Breast epithelium (tissue), 4 donors: ENCODE data around the gene GPBAR1. TPM values are rescaled to one million over a fixed set of nuclear protein-coding genes. Genes with fewer than 3 reads are reported as not detected.
"Not testable (repeated sequence)": the region's sequence is repeated elsewhere in the genome, so short reads cannot be mapped to it uniquely, and the experiment has no call there.

Experiments
- DNase-seq, 2 donors: peaks; one replicate each; pipeline ENCODE4 v3.0.0-alpha.2; 2019; ENCODE audit warnings: low spot score in 2 of 2
- H3K27ac ChIP-seq, 2 donors: fragments of 200-600 bp; sonication (generic) in 1 of 2; one replicate each; pipeline ENCODE4 v1.5.1; 2016 to 2019; ENCODE audit warnings: mild to moderate bottlenecking in 1 of 2
- H3K27me3 ChIP-seq, 2 donors: fragments of 200-600 bp; sonication (generic) in 1 of 2; one replicate each; pipeline versions ENCODE4 v1.5.1 to v1.6.0; 2017 to 2019; ENCODE audit warnings: control low read depth in 1 of 2, mild to moderate bottlenecking in 1 of 2
- H3K36me3 ChIP-seq: fragments of 200-600 bp; one replicate; pipeline ENCODE4 v1.5.1; 2019
- H3K4me1 ChIP-seq, 2 donors: fragments of 200-600 bp; sonication (generic); one replicate each; pipeline ENCODE4 v1.5.1; 2016 to 2019; ENCODE audit warnings: control low read depth in 1 of 2
- H3K4me3 ChIP-seq, 3 donors: fragments of 200-600 bp; sonication (generic); 1 replicate in 2 of 3; 2 replicates in 1 of 3; pipeline ENCODE4 v1.5.1; 2016 to 2019; ENCODE audit warnings: mild to moderate bottlenecking in 3 of 3, moderate library complexity in 2 of 3
- H3K9me3 ChIP-seq, 2 donors: fragments of 200-600 bp; sonication (generic) in 1 of 2; one replicate each; pipeline ENCODE4 v1.5.1; 2016 to 2019; ENCODE audit warnings: control low read depth in 1 of 2
- CTCF ChIP-seq, 3 donors: fragments of 450-650 bp; IDR thresholded peaks; one replicate each; pipeline ENCODE4 v1.5.1; 2016 to 2017; ENCODE audit warnings: antibody characterized with exemption in 3 of 3, mild to moderate bottlenecking in 3 of 3, moderate library complexity in 3 of 3
- POLR2A ChIP-seq: fragments of 450-650 bp; IDR thresholded peaks from one replicate; pipeline ENCODE4 v1.6.1; 2016; ENCODE audit warnings: antibody characterized with exemption, mild to moderate bottlenecking, moderate library complexity
- POLR2AphosphoS5 ChIP-seq, 3 donors: sonication (generic); formaldehyde crosslinking; IDR thresholded peaks; one replicate each; pipeline ENCODE4 v1.6.1; 2017; ENCODE audit warnings: antibody characterized with exemption in 3 of 3
- intact Hi-C: fragments of 100-400 bp; cut with DNase I; formaldehyde crosslinking; loops from one replicate; pipeline ENCODE4 v1.15.1; 2023; ENCODE audit warnings: low total_unique reads
- total RNA-seq, 3 donors: library from RNA; depleted of rRNA; stranded (reverse); fragments of >200 nt; gene quantifications; one replicate each; pipeline ENCODE4 v1.1.0, GENCODE V29; 2016

The GPBAR1 gene
- total RNA-seq, 3 donors from 2014 or later = 5.2 to 22.2 (median 8.5) TPM

DNA sequence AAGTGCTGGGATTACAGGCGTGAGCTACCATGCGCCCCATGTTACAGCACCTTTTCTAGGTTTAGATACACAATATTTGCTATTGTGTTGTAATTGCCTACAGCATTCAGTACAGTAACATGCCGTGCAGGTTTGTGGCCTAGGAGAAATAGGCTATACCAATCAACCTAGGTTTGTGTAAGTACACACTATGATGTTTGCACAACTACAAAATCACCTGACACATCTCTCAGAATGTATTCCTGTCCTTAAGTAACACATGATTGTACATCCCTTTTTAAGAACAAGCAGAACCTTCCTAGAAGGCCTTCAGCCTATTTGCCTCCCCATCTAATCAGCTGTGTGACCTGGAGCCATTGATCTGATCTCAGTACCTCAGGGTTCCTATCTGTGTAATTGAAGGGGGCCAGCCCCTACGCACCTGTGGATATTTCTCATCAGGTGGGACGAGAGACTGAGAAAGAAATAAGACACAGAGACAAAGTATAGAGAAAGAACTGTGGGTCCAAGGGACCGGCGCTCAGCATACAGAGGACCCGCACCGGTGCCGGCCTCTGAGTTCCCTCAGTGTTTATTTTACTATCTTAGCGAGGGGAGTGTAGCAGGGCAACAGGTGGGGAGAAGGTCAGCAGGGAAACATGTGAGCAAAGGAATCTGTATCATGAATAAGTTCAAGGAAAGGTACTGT, 50.2 kb downstream of the GPBAR1 start:
- Histone ChIP-seq H3K9me3 (no peaks in the 10 kb centered on the region), H3K27me3 (no peaks in the 10 kb centered on the region), H3K4me3 (no peak overlapping the region), H3K36me3 (no peaks in the 10 kb centered on the region), H3K27ac (no peak overlapping the region), H3K4me1 (no peaks in the 10 kb centered on the region)
- no peak for DNase-seq
- intact Hi-C loops = loop anchor here (10.0 kb wide), 1 partner anchor 1906 kb away; no protein-coding TSS in a partner anchor
- no peak for TF ChIP-seq POLR2AphosphoS5 (IDR thresholded peaks at IDR 0.05)
- no peak for TF ChIP-seq CTCF (IDR thresholded peaks at IDR 0.05)
- TF ChIP-seq POLR2A = no peak

DNA sequence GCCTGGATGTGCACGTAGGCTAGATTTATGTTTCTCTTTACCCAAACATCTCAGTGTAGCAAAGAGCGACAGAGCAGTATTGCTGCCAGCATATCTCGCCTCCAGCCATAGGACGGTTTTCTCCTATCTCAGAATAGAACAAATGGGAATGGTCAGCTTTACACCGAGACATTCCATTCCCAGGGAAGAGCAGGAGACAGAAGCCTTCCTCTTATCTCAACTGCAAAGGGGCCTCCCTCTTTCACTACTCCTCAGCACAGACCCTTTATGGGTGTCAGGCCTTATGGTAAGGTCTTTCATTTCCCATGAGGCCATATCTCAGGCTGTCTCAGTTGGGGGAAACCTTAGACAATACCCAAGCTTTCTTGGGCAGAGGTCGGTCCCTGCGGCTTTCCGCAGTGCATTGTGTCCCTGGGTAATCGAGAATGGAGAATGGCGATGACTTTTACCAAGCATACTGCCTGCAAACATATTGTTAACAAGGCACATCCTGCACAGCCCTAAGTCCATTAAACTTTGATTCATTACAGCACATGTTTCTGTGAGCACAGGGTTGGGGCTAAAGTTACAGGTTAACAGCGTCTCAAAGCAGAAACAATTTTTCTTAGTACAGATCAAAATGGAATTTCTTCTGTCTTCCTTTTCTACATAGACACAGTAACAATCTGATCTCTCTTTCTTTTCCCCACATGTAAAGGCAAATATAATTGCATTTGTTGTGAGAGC, 50.9 kb downstream of the GPBAR1 start:
- DNase-seq, H3K9me3 ChIP-seq, H3K4me3 ChIP-seq, H3K27ac ChIP-seq, H3K36me3 ChIP-seq, H3K27me3 ChIP-seq, H3K4me1 ChIP-seq: not testable (repeated sequence)
- intact Hi-C loops = loop anchor here (10.0 kb wide), 1 partner anchor 1907 kb away; no protein-coding TSS in a partner anchor

DNA sequence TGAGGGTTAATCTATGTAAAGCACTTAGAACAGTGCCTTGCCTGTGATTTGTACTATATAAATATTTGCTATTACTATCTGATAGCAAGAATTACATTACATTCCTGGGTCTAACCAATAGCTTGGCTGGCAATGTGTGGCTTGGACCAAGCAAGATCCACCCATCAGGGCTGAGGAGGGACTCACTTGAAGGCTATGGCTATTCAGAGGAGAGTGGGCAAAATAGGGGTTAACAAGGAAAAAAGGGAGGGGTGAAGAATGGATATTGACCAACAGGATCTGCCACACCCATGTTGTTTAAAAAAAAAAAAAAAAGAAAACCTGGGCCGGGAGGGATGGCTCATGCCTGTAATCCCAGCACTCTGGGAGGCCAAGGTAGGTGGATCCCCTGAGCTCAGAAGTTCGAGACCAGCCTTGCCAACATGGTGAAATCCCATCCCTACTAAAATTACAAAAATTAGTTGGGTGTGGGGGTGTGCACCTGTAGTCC, 51.5 kb downstream of the GPBAR1 start:
- DNase-seq = no peak
- no peak for TF ChIP-seq POLR2AphosphoS5 (IDR thresholded peaks at IDR 0.05)
- no peak for TF ChIP-seq CTCF (IDR thresholded peaks at IDR 0.05)
- TF ChIP-seq POLR2A = no peak

GRCh38 chr2:218313356-218313755, 52.5 kb downstream of the GPBAR1 start:
- DNase-seq = no peak
- H3K4me3 ChIP-seq = no peak overlapping the region
- no peaks in the 10 kb centered on the region for H3K27me3 ChIP-seq
- no peaks in the 10 kb centered on the region for H3K4me1 ChIP-seq
- no peaks in the 10 kb centered on the region for H3K36me3 ChIP-seq
- H3K27ac ChIP-seq = no peak overlapping the region
- intact Hi-C loops = loop anchor here (10.0 kb wide), 1 partner anchor 1909 kb away; no protein-coding TSS in a partner anchor
- no peaks in the 10 kb centered on the region for H3K9me3 ChIP-seq
- TF ChIP-seq POLR2A (no peak), CTCF (IDR thresholded peaks at IDR 0.05) (no peak), POLR2AphosphoS5 (IDR thresholded peaks at IDR 0.05) (no peak)

More for the DNA sequence above, 51.5 kb downstream of the GPBAR1 start:
- intact Hi-C loops = loop anchor here (10.0 kb wide), 1 partner anchor 1908 kb away; no protein-coding TSS in a partner anchor
- no peaks in the 10 kb centered on the region for H3K9me3 ChIP-seq
- H3K4me1 ChIP-seq = no peaks in the 10 kb centered on the region
- H3K4me3 ChIP-seq = no peak overlapping the region
- H3K27ac ChIP-seq = no peak overlapping the region
- H3K27me3 ChIP-seq = no peaks in the 10 kb centered on the region
- no peaks in the 10 kb centered on the region for H3K36me3 ChIP-seq

Other genes starting within 250 kb of the GPBAR1 start
- gene RUFY4, start 191.8 kb upstream of the GPBAR1 start, total RNA-seq = 1 to 10 TPM in 1 of 3 donors, not detected in 2; 2.8 TPM
- under 1 TPM in 2 of 3 donors, not detected in 1; 0.16 to 0.33 TPM for gene CXCR2, start 135.0 kb upstream of the GPBAR1 start, total RNA-seq
- gene CXCR1, start 94.1 kb upstream of the GPBAR1 start, total RNA-seq = under 1 TPM in 1 of 3 donors, not detected in 2; 0.16 TPM
- 100 to 1,000 TPM; 212 to 336 (median 248) TPM for gene ARPC2, start 43.8 kb upstream of the GPBAR1 start, total RNA-seq
- gene AAMP, start 9.1 kb downstream of the GPBAR1 start, total RNA-seq = 100 to 1,000 TPM; 150 to 164 (median 151) TPM
- gene PNKD, start 9.5 kb downstream of the GPBAR1 start, total RNA-seq = 10 to 100 TPM; 30.2 to 48.3 (median 35.6) TPM
- gene TMBIM1, start 31.5 kb downstream of the GPBAR1 start, total RNA-seq = 100 to 1,000 TPM; 168 to 330 (median 170) TPM
- under 1 TPM in 1 of 3 donors, not detected in 2; 0.44 TPM for gene CATIP, start 95.8 kb downstream of the GPBAR1 start, total RNA-seq
- 10 to 100 TPM; 14.4 to 53.4 (median 17.9) TPM for gene SLC11A1, start 121.3 kb downstream of the GPBAR1 start, total RNA-seq
- gene CTDSP1, start 138.9 kb downstream of the GPBAR1 start, total RNA-seq = 100 to 1,000 TPM in 1 of 3 donors, 10 to 100 TPM in 2; 83.9 to 113 (median 95.9) TPM
- 1 to 10 TPM in 1 of 3 donors, under 1 TPM in 1, not detected in 1; under 0.01 to 2.9 TPM for gene VIL1, start 158.1 kb downstream of the GPBAR1 start, total RNA-seq